Esophagus mucosa (tissue), 1 donor: ENCODE measurements around the gene ZNF66. TPM values are rescaled to one million over a fixed set of nuclear protein-coding genes. Genes with fewer than 3 reads are reported as not detected.
"Not testable (repeated sequence)": the region's sequence is repeated elsewhere in the genome, so short reads cannot be mapped to it uniquely, and the experiment has no call there.

Source experiments
- ATAC-seq: fragments of 200-7000 bp; cut with Tn5 transposase; one replicate; pipeline ENCODE4 v1.9.1; 2020
- total RNA-seq: library from RNA; stranded (reverse); gene quantifications from one replicate; pipeline ENCODE4 v1.2.4, GENCODE V29; 2023
- donor health status: DM: yes; HTN: yes; CAD: no.

Gene ZNF66
- total RNA-seq, result 2.4 TPM

GRCh38 chr19:20776083-20777076 is at the start of gene ZNF66:
Gene ZNF66 (plus strand): TSS chr19:20776304. CDS start chr19:20776448, 144 bp downstream.
- peak; percentile 100 for ATAC-seq

GRCh38 chr19:20750169-20750568 is 25.9 kb upstream of the ZNF66 start:
- not testable (repeated sequence) for ATAC-seq

- ATAC-seq, result not testable (repeated sequence)
Observed at GRCh38 chr19:20752291-20752690, 23.8 kb upstream of the ZNF66 start.

GRCh38 chr19:20769225-20769736 is 6.8 kb upstream of the ZNF66 start:
- ATAC-seq, result not testable (repeated sequence)

- ATAC-seq, result no peak
Observed at GRCh38 chr19:20787786-20788185, 11.7 kb downstream of the ZNF66 start.

- no peak for ATAC-seq
Observed at GRCh38 chr19:20791806-20792205, 15.7 kb downstream of the ZNF66 start.

DNA sequence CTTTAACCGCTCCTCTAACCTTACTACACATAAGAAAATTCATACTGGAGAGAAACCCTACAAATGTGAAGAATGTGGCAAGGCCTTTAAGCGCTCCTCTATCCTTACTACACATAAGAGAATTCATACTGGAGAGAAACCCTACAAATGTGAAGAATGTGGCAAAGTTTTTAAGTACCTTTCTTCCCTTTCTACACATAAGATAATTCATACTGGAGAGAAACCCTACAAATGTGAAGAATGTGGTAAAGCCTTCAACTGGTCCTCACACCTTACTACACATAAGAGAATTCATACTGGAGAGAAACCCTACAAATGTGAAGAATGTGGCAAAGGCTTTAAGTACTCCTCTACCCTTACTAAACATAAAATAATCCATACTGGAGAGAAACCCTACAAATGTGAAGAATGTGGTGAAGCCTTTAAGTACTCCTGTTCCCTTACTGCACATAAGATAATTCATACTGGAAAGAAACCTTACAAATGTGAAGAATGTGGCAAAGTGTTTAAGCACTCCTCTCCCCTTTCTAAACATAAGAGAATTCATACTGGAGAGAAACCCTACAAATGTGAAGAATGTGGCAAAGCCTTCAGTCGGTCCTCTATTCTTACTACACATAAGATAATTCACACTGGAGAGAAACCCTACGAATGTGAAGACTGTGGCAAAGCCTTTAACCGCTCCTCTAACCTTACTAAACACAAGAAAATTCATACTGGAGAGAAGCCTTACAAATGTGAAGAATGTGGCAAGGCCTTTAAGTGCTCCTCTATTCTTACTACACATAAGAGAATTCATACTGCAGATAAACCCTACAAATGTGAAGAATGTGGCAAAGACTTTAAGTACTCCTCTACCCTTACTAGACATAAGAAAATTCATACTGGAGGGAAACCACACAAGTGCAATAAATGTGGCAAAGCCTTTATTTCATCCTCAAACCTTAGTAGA is 30.5 kb downstream of the ZNF66 start:
- not testable (repeated sequence) for ATAC-seq

GRCh38 chr19:20840371-20840770 is 64.3 kb downstream of the ZNF66 start:
- no peak for ATAC-seq

Other genes starting within 250 kb of the ZNF66 start
- 2.3 TPM for gene ZNF737, start 210.5 kb upstream of the ZNF66 start, total RNA-seq
- gene ZNF626, start 114.7 kb upstream of the ZNF66 start, total RNA-seq, result 4.9 TPM
- 2.7 TPM for gene ZNF85, start 146.9 kb downstream of the ZNF66 start, total RNA-seq
- gene ZNF430, start 244.4 kb downstream of the ZNF66 start, total RNA-seq, result 9.9 TPM